OCI-LY1 (cell line): Measurements from ENCODE around the gene NUDCD3.

Source experiments
- EZH2 ChIP-seq: fragments of 200-600 bp; sonication (generic), shearing (Covaris generic); IDR thresholded peaks from 2 replicates; pipeline ENCODE4 v1.8.0; 2017; ENCODE audit warnings: borderline replicate concordance, mixed run types, mild to moderate bottlenecking, antibody characterized with exemption, low read length, moderate library complexity, mixed read lengths
- TF ChIP-seq, protein P1 (sequence below): fragments of 200-600 bp; sonication (generic), shearing (Covaris generic); IDR thresholded peaks from 2 replicates; pipeline ENCODE4 v1.5.1; 2017; ENCODE audit warnings: mild to moderate bottlenecking, antibody characterized with exemption, low read length, moderate library complexity, mixed read lengths

DNA sequence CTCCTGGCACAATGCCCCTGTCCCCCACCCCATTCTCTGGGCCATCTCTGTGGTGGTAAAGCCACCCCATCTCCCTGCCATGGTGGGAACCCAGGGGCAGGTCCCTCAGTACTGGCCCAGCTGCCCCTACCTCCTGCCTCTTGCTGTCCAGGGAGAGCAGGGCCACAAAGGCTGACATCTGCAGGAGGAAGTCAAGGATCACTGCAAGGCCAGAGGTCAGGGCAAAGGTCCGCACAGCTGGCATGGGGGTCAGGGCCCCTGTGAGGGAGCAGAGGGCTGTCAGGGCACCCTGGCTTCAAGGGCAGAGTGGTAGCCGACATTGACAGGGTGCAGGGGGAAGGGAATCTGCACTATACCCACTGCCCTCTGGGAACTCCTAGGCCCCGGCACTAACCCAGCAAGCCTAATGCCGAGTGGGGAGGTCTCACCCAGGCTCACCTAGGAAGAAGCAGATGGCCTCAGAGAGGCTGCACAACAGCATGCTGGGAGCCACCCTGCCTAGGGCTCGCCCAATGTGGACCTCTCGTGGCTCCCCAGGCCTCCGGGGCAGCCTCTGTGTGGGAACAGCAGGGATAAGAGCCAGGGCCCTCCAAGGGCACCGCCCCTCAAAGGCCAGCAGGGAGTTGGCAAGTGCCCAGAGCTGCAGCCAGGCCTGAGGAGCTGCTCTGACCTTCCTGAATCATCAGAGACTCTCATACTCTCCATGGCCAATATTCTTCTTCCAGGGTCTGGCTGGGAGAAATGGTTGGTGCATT, 43.0 kb upstream of the NUDCD3 start:
- TF ChIP-seq, protein P1, sequence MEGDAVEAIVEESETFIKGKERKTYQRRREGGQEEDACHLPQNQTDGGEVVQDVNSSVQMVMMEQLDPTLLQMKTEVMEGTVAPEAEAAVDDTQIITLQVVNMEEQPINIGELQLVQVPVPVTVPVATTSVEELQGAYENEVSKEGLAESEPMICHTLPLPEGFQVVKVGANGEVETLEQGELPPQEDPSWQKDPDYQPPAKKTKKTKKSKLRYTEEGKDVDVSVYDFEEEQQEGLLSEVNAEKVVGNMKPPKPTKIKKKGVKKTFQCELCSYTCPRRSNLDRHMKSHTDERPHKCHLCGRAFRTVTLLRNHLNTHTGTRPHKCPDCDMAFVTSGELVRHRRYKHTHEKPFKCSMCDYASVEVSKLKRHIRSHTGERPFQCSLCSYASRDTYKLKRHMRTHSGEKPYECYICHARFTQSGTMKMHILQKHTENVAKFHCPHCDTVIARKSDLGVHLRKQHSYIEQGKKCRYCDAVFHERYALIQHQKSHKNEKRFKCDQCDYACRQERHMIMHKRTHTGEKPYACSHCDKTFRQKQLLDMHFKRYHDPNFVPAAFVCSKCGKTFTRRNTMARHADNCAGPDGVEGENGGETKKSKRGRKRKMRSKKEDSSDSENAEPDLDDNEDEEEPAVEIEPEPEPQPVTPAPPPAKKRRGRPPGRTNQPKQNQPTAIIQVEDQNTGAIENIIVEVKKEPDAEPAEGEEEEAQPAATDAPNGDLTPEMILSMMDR = no peak
- no peak for TF ChIP-seq EZH2
